ENCODE data around the gene NUCKS1.

DNA sequence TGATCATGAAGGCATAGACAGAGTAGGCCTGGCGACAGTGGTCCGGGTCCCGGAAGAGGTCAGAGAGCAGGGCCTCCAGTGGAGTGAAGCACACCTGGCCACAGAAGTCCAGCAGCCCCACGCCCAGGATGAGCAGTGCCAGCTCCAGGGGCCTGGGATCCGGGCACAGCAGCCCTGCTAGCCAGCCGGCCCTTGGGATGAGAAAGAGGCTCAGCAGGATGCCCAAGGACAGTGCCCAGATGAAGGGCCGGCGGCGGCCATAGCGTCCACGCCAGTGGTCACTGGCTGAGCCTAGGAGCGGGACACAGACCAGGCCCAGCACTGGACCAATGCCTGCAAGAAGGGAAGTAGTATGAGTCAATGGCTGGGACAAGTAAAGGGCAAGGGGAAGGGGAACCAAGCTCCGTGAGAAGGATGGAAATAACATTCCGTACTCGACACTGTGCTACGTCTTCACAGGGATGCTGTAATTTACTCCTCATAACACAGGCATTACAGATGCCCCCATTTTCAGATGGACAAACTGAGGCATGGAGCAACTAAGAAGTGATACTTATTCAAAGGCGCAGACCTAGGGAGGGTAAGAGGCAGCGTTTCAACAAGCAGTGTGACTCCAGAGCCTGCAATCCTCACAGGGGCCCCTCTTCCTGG is 86.6 kb downstream of the NUCKS1 start:
- TF ChIP-seq, protein P1, sequence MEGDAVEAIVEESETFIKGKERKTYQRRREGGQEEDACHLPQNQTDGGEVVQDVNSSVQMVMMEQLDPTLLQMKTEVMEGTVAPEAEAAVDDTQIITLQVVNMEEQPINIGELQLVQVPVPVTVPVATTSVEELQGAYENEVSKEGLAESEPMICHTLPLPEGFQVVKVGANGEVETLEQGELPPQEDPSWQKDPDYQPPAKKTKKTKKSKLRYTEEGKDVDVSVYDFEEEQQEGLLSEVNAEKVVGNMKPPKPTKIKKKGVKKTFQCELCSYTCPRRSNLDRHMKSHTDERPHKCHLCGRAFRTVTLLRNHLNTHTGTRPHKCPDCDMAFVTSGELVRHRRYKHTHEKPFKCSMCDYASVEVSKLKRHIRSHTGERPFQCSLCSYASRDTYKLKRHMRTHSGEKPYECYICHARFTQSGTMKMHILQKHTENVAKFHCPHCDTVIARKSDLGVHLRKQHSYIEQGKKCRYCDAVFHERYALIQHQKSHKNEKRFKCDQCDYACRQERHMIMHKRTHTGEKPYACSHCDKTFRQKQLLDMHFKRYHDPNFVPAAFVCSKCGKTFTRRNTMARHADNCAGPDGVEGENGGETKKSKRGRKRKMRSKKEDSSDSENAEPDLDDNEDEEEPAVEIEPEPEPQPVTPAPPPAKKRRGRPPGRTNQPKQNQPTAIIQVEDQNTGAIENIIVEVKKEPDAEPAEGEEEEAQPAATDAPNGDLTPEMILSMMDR (IDR thresholded peaks at IDR 0.05; ENCODE audit: insufficient read depth, low read length, poor library complexity, severe bottlenecking) = no peak
- no peak for TF ChIP-seq EZH2phosphoT487 (conservative IDR thresholded peaks at IDR 0.05; ENCODE audit: low read length)
